ENCODE results near the gene ACADM.
A peak's percentile ranks its signal among the peaks of the same experiment; 100 is the strongest.
"Not testable (repeated sequence)": the region's sequence is repeated elsewhere in the genome, so short reads cannot be mapped to it uniquely, and the experiment has no call there.

The ACADM gene

GRCh38 chr1:75742047-75742625 is 17.6 kb downstream of the ACADM start:
- no peak for DNase-seq

DNA sequence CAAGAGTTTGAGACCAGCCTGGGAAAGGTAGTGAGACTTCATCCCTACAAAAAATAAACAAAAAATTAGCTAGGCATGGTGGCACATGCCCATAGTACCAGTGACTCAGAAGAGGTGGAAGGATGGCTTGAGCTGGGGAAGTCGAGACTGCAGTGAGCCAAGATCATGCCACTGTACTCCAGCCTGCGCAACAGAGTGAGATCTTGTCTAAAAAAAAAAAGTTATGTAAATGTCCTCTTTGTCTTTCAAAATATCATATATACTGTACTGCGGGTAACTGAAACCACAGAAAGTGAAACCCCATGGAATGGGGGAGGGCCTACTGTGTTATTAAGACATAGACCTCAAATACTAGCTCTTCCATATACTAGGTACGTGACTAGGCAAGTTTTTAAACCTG is 20.8 kb downstream of the ACADM start:
- no peak for DNase-seq

GRCh38 chr1:75757210-75757609 is 32.7 kb downstream of the ACADM start:
- DNase-seq = not testable (repeated sequence)

DNA sequence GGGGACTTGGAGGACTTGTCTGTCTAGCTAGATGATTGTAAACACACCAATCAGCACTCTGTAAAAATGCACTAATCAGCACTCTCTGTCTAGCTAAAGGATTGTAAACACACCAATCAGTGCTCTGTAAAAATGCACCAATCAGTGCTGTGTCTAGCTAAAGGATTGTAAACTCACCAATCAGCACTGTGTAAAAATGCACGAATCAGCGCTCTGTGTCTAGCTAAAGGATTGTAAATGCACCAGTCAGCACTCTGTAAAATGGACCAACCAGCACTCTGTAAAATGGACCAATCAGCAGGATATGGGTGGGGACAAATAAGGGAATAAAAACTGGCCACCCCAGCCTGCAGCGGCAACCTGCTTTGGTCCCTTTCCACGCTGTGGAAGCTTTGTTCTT is 34.0 kb downstream of the ACADM start:
- DNase-seq = not testable (repeated sequence)

GRCh38 chr1:75764057-75764655 is 39.6 kb downstream of the ACADM start:
- DNase-seq = no peak

DNA sequence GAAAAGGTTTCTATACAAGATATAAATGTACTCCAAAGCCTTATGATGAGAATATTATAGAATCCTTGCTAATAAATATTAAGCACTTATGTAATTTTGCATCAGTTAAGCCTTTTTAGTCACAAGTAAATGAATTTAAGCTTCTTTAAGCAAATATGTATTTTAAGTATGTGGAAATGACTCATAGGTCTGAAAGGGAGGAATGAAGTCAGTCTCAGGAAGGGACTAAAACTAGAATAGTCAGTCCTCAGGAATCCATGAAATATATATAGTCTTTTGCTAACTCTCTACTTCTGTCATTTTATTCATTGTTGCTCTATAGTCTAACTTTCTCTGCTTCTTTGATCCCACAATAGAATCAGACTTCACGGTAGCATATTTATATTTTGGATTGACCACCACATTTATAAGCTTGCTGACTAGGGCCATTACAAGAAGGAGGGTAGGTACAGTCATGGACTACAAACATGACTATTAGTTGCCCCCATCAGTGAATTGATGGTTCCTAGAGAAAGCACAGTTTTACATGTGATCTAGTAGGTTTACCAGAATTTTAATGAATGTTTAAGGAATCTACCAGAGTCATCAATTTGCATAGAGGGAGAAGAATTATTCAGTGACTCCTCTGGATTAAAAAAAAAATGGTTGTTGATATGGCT is 41.3 kb downstream of the ACADM start:
- DNase-seq = no peak

DNA sequence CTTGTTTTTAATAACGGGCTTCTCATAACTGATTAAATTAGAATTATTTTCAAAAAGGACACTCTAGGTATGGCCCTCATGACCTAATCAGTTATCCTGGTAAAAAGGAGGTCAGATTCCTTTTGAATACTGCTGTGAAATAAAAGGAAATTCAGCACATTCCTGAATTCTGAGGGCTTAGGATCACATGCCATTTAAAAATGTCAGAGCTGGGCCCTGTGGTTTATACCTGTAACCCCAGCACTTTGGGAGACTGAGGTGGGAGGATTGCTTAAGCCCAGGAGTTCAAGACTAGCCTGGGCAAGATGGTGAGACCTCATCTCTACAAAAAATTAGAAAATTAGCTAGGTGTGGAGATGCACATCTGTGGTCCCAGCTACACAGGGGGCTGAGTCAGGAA is 43.5 kb downstream of the ACADM start:
- no peak for DNase-seq

DNA sequence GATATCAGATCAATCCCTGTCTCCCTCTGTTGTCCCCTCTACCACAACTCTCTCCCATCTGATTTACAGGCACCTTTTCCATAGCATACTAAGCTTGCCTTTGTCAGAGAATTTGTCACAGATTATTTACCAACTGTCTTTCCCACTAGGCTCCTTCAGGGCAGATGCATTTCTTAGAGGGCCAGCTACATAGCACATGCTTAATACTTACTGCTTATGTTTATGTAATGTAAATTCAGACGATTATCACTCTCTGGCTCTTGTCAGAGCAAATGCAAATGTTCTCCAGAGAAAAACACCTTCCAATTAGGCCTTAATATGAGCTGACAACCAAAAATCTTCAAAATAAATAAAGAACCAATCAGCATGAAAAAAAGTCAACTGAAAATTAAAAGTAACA is 46.3 kb downstream of the ACADM start:
- no peak for DNase-seq

GRCh38 chr1:75771978-75772377 is 47.5 kb downstream of the ACADM start:
- DNase-seq = no peak

GRCh38 chr1:75777812-75778211 is 53.3 kb downstream of the ACADM start:
- not testable (repeated sequence) for DNase-seq

DNA sequence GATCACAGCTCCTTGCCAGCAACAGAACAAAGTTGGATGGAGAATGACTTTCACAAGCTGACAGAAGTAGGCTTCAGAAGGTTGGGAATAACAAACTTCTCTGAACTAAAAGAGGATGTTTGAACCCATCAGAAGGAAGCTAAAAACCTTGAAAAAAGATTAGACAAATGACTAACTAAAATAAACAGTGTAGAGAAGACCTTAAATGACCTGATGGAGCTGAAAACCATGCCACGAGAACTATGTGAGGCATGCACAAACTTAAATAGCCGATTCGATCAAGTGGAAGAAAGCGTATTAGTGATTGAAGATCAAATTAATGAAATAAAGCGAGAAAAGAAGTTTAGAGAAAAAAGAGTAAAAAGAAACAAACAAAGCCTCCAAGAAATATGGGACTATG is 54.2 kb downstream of the ACADM start:
- DNase-seq = not testable (repeated sequence)

DNA sequence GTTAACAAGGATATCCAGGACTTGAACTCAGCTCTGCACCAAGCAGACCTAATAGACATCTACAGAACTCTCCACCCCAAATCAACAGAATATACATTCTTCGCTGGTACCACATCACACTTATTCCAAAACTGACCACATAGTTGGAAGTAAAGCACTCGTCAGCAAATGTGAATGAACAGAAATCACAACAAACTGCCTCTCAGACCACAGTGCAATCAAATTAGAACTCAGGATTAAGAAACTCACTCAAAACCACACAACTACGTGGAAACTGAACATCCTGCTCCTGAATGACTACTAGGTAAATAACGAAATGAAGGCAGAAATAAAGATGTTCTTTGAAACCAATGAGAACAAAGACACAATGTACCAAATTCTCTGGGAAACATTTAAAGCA is 55.7 kb downstream of the ACADM start:
- DNase-seq = not testable (repeated sequence)

- DNase-seq = not testable (repeated sequence)
These were observed 59.4 kb downstream of the ACADM start for GRCh38 chr1:75783920-75784319.

DNA sequence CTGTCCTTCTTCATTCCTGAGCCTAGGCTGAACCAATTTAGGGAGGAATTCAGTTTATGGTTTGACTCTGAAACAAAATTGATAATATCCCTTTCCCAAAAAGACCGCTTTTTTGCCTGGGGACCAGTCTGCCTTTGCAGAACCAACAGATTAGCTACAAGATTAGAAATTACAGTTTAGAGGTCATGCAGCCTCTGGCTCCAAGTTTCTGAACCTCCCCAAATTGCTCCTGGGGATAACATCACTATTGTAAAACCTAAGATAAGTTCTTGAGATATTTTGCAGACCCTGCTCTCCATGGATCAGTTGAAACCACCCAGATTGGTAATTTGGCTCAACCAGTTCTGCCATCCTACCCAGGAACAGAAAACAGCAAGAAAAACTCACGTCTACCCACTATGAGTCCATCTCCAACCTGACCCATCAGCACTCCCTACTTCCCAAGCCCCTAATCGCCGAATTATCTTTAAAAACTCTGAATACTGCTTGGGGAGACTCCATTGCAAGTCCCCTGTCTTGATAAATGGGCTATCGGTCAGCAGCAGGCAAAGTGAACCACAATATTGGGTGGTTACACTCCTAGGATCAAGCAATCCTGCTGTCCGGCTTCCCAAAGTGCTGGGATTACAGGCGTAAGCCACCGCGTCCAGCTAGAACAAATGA is 60.9 kb downstream of the ACADM start:
- peak; percentile 41 for DNase-seq

DNA sequence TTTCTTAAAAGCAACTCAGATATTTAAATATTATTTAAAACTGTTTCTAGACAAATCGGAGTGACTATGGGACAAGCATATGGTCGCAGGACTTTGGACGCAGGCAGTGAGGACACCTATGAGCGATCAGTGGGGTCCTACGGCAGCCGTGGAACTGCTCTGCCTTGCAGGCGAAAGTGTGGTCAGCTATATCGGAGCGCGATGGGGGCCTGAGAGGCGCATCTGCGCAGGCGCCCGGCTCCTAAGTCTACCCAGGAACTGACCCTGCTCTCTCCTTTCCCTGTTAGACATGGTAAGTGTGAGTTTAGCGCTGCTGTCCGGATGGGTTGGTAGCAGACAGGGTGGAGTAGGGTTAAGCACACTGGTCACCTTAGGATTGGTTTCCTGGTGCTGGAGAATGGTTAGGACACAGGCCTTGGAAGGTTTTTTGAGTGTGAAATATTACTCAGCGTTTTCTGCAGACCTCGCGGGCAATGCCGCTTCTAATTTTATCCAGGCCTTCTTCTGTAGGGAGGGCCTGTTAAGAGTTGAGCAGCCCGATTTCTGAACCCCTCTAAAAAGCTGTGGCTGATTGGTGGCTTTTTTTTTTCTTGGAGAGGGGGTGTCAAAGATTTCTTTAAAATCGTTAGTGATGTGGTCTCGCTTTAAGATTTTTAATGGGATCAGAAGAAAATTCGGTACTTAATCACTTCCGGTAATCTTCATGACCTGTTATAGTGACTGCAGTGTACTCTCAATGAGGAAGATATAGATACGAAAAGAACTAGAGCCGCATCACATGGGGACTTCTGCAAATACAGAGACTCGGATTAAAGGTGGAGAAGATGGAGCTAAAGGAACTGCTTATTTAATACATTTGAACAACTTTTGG is 61.7 kb downstream of the ACADM start, which contains the start of gene RABGGTB:
Gene RABGGTB, plus strand, starts transcription at position 274 of the 871 bp plus-strand sequence. Its CDS starts 16 bp downstream, at position 290.
- peak; percentile 97 for DNase-seq

- DNase-seq = no peak
These were observed 62.5 kb downstream of the ACADM start for GRCh38 chr1:75786901-75787493.

GRCh38 chr1:75787524-75787923 is 63.0 kb downstream of the ACADM start:
- no peak for DNase-seq

DNA sequence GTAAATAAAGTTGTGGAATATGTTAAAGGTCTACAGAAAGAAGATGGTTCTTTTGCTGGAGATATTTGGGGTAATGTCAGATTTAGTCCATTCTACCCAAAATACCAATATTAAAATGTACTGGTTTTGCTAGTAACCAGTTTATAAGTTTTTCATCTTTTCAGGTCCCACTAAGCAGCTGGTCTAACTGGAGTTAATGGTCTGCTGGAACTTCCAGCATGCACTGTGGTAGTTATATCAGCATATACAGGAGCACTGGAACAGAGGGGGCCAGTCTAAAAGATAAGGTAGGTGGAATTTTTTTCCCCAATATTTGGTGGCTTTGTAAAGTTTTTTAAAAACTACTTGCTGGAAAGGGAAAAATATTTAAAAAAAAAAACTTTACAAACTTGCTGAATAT is 65.5 kb downstream of the ACADM start:
- no peak for DNase-seq

GRCh38 chr1:75791022-75791421 is 66.5 kb downstream of the ACADM start:
- DNase-seq = peak; percentile 6

- DNase-seq = no peak
These were observed 67.6 kb downstream of the ACADM start for GRCh38 chr1:75792091-75792490.

GRCh38 chr1:75794382-75794781 is 69.9 kb downstream of the ACADM start:
- DNase-seq = no peak

GRCh38 chr1:75795703-75796193 is 71.2 kb downstream of the ACADM start:
- DNase-seq = no peak

Measured in DMS79 treated with DMSO at 0.1 percent for 48 hours (cell line).